LNCaP clone FGC (cell line): ENCODE measurements around the gene PLD2.
A peak's percentile ranks its signal among the peaks of the same experiment; 100 is the strongest.

ENCODE experiments used
- DNase-seq: peaks from one replicate; pipeline ENCODE4 v3.0.0-alpha.2; 2011; ENCODE audit warnings: low read depth
- H3K4me3 ChIP-seq: 2 replicates; pipeline ENCODE4 v1.5.1; 2011; ENCODE audit warnings: mild to moderate bottlenecking, low read depth, low read length, control low read depth
- CTCF ChIP-seq: IDR thresholded peaks from 2 replicates; pipeline ENCODE4 v1.5.1; 2012; ENCODE audit warnings: mild to moderate bottlenecking; ENCODE audit not compliant: control insufficient read depth, insufficient read depth; ENCODE audit errors: extremely low read depth

The PLD2 gene

GRCh38 chr17:4806456-4806776 is 536 bp upstream of the PLD2 start:
- H3K4me3 ChIP-seq = peak overlapping the region; percentile 56
- DNase-seq = no peak
- TF ChIP-seq CTCF = no peak

GRCh38 chr17:4807605-4808377 is 839 bp downstream of the PLD2 start:
- TF ChIP-seq CTCF = no peak
- H3K4me3 ChIP-seq = peak overlapping the region; percentile 74
- no peak for DNase-seq

GRCh38 chr17:4808378-4808767 is 1.4 kb downstream of the PLD2 start:
- peak overlapping the region; percentile 74 for H3K4me3 ChIP-seq
- peak; percentile 56 for DNase-seq
- TF ChIP-seq CTCF = no peak

GRCh38 chr17:4810696-4811290 is 3.8 kb downstream of the PLD2 start:
- no peak for DNase-seq
- no peak overlapping the region for H3K4me3 ChIP-seq
- no peak for TF ChIP-seq CTCF

GRCh38 chr17:4811471-4811870 is 4.5 kb downstream of the PLD2 start:
- no peak overlapping the region for H3K4me3 ChIP-seq
- no peak for DNase-seq
- no peak for TF ChIP-seq CTCF

- H3K4me3 ChIP-seq = no peak overlapping the region
- DNase-seq = no peak
- no peak for TF ChIP-seq CTCF
Observed at GRCh38 chr17:4812690-4813089, 5.7 kb downstream of the PLD2 start.

- no peak for DNase-seq
- no peak for TF ChIP-seq CTCF
- H3K4me3 ChIP-seq = no peak overlapping the region
Observed at GRCh38 chr17:4815043-4815675, 8.2 kb downstream of the PLD2 start.
